ENCODE measurements around the gene EYA4.
A peak's percentile ranks its signal among the peaks of the same experiment; 100 is the strongest.
"Not testable (repeated sequence)": the region's sequence is repeated elsewhere in the genome, so short reads cannot be mapped to it uniquely, and the experiment has no call there.

Gene EYA4

DNA sequence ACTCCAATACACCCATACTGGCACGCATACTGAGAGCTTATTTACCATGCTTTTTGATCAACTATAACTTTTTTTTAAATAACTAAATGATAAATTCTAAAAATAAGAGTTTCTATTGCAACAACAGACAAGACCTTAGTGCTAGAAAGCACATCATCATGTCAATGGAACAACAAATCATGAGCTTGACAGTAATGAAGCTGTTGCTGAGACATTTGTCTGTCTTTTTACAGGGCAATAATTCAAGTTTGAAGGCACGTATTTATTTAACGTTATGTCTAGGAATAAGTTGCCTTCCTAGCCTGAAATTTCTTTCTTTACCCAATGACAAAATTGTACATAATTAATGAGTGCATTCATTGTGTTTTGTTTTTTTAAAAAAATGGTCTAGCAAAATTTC is 299.2 kb downstream of the EYA4 start:
- DNase-seq, result no peak

GRCh38 chr6:133541040-133541439 is 299.9 kb downstream of the EYA4 start:
- DNase-seq, result no peak

DNA sequence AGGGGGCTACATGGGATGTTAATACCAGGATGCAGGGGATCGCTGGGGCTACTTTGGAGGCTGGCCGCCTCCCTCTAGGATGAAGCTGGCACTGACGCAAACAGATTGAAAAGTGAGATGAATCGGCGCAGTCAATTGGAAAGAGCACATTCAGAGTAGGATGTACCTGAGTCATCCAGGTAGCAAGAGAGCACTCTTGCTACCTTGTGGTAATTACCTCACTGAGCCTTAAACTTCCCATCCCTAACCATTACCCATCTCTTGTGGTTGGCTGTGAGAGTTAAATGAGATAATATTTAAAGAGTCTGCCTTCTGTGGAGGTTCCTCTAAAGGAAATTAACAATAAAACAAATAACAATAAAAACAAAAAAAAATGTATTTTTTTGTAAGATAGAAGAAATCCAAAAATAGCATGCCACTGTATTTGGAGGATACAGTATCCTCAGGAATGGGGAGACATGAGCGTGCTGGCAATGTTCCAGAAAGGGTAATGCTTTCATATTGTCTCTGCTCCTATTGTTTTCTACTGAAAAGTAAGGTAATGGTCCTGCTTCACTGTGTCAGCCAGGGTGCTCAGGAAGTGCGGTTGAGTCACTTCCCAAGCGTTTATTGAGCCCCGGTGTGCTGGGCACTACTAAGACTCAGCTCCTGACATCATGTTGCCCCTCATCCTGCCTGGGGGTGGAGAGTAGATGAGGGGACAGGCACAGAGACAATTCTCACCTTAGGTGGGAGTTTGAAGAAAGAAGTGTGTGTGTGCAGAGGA is 301.1 kb downstream of the EYA4 start:
- DNase-seq, result no peak

- no peak for DNase-seq
Observed at GRCh38 chr6:133544419-133544818, 303.3 kb downstream of the EYA4 start.

DNA sequence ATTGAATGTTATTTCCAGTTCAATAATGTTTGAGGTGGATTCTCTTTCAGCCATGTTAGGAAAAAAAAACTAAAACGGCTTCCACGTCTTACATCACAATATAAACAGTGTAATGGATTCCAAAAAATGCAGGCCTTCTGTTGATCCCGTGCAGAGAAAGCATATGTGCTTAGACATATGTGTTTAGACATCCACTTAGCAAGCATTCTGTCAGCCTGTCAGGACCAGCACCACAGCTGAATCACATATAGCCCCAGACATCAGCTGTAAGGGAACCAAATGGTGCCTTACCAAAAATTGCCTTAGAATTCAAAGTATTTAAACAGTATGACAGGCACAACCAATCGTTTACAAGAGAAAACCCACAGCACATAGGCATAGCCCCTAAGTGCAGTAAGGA is 304.9 kb downstream of the EYA4 start:
- no peak for DNase-seq

DNA sequence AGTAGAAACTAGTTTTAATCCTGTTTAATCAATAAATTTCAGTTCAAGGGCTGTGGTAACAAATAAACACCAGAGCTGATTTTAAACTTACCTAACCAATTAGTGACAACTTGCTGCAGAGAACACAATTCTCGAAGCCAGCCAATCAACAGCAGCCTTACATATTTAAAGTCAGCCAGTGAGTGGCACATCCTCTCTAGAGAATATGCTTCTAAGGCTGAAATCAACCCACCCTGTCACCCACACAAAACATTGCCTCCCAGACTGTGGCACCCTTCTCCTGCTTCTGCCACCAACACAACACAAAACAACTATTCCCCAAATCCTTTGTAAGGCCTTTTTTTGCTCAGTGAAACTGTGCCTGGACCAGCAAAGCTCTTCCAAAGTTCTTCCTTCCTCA is 306.0 kb downstream of the EYA4 start:
- no peak for DNase-seq

DNA sequence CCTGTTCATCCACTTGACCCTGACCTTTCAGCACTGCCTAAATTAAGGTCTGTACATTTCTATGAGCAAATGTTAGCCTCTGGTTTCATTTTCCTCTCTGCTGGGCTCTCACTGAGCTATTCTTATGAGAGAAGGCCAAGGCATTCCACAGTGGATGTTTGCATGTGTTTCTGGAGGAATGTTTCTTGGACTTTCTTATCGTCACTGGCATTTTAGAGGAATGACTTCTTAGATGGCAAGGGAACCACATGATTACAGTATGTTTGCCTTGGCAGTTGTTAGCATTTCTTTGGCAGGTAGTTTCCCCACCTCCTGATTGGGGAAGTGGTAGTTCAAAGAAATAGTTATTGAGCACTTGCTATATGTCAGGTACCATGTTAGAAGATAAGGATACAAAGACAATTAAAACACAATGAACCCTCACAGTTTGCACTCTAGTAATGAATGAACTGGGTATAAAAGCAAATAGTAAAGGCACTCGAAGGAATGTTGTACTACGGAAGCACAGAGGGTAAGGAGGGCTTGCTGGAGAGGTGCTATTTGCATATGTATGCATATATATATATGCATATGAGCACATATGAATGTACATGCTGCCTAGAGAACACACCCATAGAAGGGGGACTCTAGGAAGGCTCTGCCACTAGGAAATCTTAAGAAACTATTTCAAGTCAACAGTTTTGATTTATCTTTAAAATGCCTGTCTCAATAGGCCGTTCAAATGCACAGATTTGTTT is 307.4 kb downstream of the EYA4 start:
- no peak for DNase-seq

DNA sequence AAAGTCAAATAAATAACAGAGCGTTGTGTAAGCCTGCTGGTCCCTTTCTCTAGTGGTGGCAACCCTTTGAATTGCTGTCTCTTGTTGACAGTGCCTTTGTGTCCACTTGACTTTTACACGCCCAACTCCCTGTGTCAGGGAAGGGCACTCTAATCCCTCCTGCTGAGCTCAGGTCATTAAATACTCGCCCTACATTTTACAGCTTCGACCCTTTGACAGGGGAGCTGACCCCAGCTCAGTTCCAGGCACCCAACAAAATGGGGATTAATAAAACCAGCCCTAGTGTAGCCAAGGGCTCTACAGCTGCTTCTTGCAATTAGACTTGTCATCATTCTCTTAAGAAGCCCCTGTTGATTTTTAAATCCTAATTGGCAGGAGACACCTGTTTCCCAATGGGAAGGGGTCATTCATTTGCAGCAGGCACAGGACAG is 308.2 kb downstream of the EYA4 start:
- no peak for DNase-seq

GRCh38 chr6:133550026-133550425 is 308.9 kb downstream of the EYA4 start:
- no peak for DNase-seq

GRCh38 chr6:133551436-133551835 is 310.3 kb downstream of the EYA4 start:
- no peak for DNase-seq

DNA sequence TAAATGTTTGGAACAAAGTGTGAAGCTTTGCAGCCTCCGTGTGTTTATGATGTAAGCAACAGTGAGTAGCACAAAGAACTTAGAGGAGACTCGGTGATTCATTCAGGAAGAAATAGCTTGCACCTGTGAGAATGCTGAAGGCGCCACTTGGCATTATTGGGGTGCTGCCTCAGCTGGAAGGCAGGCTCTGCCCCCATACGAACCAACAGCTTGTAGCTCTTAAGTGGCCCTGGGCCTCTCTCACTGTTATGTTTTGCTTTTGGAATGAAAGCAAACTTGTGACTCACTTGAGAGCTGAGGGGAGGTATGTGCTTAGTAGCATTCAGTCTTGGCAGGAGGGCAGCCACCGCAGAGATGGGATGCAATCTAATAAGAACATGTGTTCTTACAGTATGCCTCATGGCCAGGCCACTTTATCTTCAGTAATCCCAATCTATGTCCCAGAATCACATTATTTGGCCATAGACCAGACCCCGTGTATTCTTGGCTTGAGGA is 310.7 kb downstream of the EYA4 start:
- no peak for DNase-seq

DNA sequence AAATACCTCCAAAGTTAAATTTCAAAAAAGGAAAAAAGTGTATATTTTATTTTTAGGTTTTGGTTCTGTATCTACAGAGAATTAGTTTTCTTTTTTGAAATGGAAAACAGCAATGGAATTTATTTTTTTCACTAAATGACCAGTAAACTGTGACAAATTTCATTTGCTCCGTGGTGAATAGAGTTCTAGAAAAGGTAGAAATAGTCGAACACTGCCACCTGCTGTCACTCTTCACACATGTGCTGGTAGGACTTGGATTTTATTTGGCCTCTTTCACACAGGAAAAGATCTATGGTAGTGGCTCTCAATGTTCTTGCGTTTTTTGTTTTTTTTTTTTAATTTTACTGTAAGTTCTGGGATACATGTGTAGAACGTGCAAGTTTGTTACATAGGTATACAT is 312.5 kb downstream of the EYA4 start:
- DNase-seq, result peak; percentile 4

GRCh38 chr6:133554121-133554520 is 313.0 kb downstream of the EYA4 start:
- DNase-seq, result not testable (repeated sequence)

GRCh38 chr6:133555685-133556084 is 314.5 kb downstream of the EYA4 start:
- no peak for DNase-seq

GRCh38 chr6:133559926-133560325 is 318.8 kb downstream of the EYA4 start:
- DNase-seq, result no peak

DNA sequence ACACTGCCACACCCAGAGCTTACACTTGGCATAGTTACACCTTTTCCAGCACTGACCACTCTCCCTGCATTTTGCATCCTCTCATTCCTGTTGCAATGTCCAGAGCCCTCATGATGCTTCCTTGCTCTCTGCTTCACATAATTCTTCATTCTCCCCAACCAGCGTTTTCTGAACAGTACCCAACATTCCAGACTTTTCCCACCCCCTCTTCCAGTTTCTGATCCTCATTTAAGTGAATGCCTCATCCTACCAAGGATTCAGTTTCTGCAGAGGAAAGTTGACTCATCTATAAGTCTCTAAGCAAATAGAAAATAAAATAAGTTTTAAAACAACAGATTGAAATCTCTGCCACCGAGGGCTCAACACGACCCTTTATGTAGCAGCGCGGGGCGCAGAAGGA is 326.5 kb downstream of the EYA4 start:
- DNase-seq, result no peak

GRCh38 chr6:133568970-133569889 is 328.1 kb downstream of the EYA4 start:
- DNase-seq, result peak; percentile 31

DNA sequence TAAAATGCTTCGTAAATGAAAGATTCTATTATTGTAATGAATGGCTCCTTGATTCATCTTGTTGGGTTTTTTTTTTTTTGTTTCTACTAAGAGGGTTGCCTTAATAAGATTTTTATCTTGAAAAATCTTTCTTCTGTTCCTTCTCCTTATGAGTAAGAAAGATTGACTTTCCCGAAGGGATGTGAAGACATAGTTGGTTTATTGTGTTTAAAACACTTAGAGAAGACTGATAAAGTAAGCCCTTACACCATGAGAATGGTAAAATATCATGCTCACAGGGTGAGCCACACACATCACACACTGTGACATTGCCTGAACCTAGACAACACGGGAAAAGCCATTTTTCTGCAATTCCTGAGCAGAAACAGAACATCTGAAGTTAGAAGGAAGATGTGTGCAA is 330.5 kb downstream of the EYA4 start:
- no peak for DNase-seq

DNA sequence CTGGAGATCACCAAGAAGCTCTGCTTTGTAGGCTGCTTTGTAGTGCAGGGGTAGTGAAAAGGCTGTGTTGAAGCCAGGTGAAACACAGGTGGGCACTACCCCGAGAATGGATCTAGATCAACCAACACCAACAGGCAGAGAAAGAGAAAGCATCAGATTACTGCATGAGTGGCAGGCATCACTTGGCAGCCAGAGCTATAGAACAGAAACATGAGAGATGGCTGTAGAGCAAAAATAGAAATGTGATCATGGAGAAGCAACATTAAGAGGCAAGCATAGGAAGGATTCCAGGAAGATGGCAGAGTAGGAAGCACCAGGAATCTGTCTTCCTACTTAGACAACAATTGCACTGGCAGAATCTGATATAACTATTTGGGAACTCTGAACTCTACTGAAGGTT is 336.7 kb downstream of the EYA4 start:
- no peak for DNase-seq
